ENCODE measurements around the gene PPP1R14C.

DNA sequence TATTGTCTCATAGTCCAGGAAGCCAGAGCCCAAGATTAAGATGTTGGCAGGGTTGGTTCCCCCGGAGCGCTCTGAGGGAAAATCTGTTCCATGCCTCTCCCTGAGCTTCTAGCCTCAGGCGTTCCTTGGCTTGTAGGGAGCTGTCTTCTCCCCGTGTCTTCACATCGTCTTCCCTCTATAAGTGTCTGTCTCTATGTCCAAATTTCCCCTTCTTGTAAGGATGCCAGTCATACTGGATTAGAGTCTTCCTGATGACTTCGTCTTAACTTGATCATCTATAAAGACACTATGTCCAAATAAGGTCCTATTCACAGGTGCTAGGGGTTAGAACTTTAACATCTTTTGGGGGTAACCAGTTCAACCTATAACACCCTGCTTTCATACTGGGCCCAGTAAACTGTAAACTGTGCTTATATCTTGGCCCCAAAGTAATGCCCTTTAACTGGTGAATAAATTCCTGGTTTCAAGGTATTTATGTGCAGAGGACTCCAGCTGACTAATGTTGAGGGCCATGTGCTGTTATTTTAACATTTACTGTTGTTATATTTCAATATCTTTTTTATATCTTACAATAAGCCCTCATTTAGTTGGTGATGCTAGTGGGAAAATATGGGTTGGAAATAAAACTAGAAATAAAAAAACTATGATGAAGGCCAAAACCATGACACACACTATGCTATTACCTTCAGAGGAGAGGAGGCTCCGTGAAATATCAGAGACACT lies 124.3 kb downstream of the PPP1R14C start:
- TF ChIP-seq MXI1 (conservative IDR thresholded peaks at IDR 0.05; ENCODE audit: poor library complexity, severe bottlenecking) (no peak), EZH2 (IDR thresholded peaks at IDR 0.05; ENCODE audit: borderline replicate concordance, insufficient read depth, low read length, poor library complexity, severe bottlenecking) (no peak)

All from neural cell (in vitro differentiated cells).